Activated CD8-positive, alpha-beta T cell treated with anti-CD3 and anti-CD28 coated beads, Interleukin-2, amount 10 ng/mL, durations not matched to agents 7 days and 5 days (primary cell): ENCODE measurements around the gene STUB1. TPM values are rescaled to one million over a fixed set of nuclear protein-coding genes. Genes with fewer than 3 reads are reported as not detected.

Experiments used
- ATAC-seq: fragments of 150-1000 bp; cut with Tn5 transposase; one replicate; pipeline ENCODE4 v1.10.0; 2021; ENCODE audit warnings: moderate library complexity
- CTCF ChIA-PET: fragments of 350-600 bp; sonication (Branson Sonifier 250); formaldehyde crosslinking; loops from one replicate; lab custom pipeline; 2021; ENCODE audit warnings: antibody characterized with exemption; lab: Charles Lee
- POLR2A ChIA-PET: fragments of 350-600 bp; sonication (Branson Sonifier 250); formaldehyde crosslinking; loops from one replicate; lab custom pipeline; 2021; ENCODE audit warnings: antibody characterized with exemption; lab: Charles Lee
- DNase-seq: peaks from one replicate; pipeline ENCODE4 v3.0.0-alpha.2; 2020
- H3K27ac Mint-ChIP-seq: one replicate; pipeline ENCODE4 v1.8.0; 2021; ENCODE audit warnings: mild to moderate bottlenecking, mixed read lengths
- H3K27me3 Mint-ChIP-seq: one replicate; pipeline ENCODE4 v1.8.0; 2021; ENCODE audit warnings: low read depth, mixed read lengths
- H3K36me3 Mint-ChIP-seq: one replicate; pipeline ENCODE4 v1.8.0; 2021; ENCODE audit warnings: low read depth, mixed read lengths
- H3K4me1 Mint-ChIP-seq: one replicate; pipeline ENCODE4 v1.8.0; 2021; ENCODE audit warnings: low read depth, mixed read lengths
- H3K4me3 Mint-ChIP-seq: one replicate; pipeline ENCODE4 v1.8.0; 2021; ENCODE audit warnings: mild to moderate bottlenecking, mixed read lengths
- H3K9me3 Mint-ChIP-seq: one replicate; pipeline ENCODE4 v1.8.0; 2022; ENCODE audit warnings: mixed read lengths; ENCODE audit not compliant: insufficient read depth
- total RNA-seq, 2 experiments: library from RNA; stranded (reverse); gene quantifications; one replicate each; pipeline ENCODE4 v1.2.3, GENCODE V29; 2021

The STUB1 gene
- total RNA-seq, 2 experiments from 2014 or later: 80.4 to 86.4 TPM

GRCh38 chr16:725463-726187, 45.4 kb downstream of the STUB1 start:
- Mint-ChIP-seq H3K36me3 (no peaks in the 10 kb centered on the region), H3K27me3 (no peaks in the 10 kb centered on the region), H3K9me3 (no peaks in the 10 kb centered on the region), H3K4me1 (peaks cover under 1% of the 10 kb centered on the region), H3K27ac (no peak overlapping the region), H3K4me3 (no peak overlapping the region)
- ChIA-PET POLR2A (no interaction called here), CTCF (interaction anchor here (0.9 to 1.1 kb wide), 4 partner anchors 10 to 18 kb away, joined by 3 to 4 read pairs (median 4); no protein-coding TSS in a partner anchor)
- no peak for ATAC-seq
- no peak for DNase-seq

GRCh38 chr16:726188-726437, 45.9 kb downstream of the STUB1 start:
- H3K36me3 Mint-ChIP-seq: no peaks in the 10 kb centered on the region
- no peak overlapping the region for H3K27ac Mint-ChIP-seq
- no peaks in the 10 kb centered on the region for H3K27me3 Mint-ChIP-seq
- POLR2A ChIA-PET: no interaction called here
- H3K4me1 Mint-ChIP-seq: no peaks in the 10 kb centered on the region
- CTCF ChIA-PET: interaction anchor here (0.9 to 1.1 kb wide), 3 partner anchors 10 to 13 kb away, joined by 3 to 4 read pairs (median 4); no protein-coding TSS in a partner anchor
- no peak overlapping the region for H3K4me3 Mint-ChIP-seq
- H3K9me3 Mint-ChIP-seq: no peaks in the 10 kb centered on the region
- DNase-seq (no peak), ATAC-seq (no peak)

- CTCF ChIA-PET: interaction anchor here (0.7 to 1.1 kb wide), 2 partner anchors 11 kb away, joined by 3 to 4 read pairs; no protein-coding TSS in a partner anchor
- peak within 1 kb of the TSS; percentile 72 for H3K4me3 Mint-ChIP-seq
- H3K27me3 Mint-ChIP-seq: no peaks in the 10 kb centered on the region
- ATAC-seq: peak; percentile 47
- H3K9me3 Mint-ChIP-seq: no peaks in the 10 kb centered on the region
- no peak within 1 kb of the TSS for H3K27ac Mint-ChIP-seq
- H3K4me1 Mint-ChIP-seq: no peaks in the 10 kb centered on the region
- no peaks in the 10 kb centered on the region for H3K36me3 Mint-ChIP-seq
- POLR2A ChIA-PET: no interaction called here
- peak; percentile 71 for DNase-seq
These were observed 46.5 kb downstream of the STUB1 start, which contains the start of the genes CCDC78 and HAGHL for GRCh38 chr16:726438-727290. CCDC78 (minus strand) TSS chr16:726443; CDS start chr16:726367, 76 bp downstream. HAGHL (plus strand) TSS chr16:727106; CDS start chr16:727510, 404 bp downstream.

GRCh38 chr16:727291-727977, 47.2 kb downstream of the STUB1 start:
- DNase-seq (peak; percentile 50), ATAC-seq (peak; percentile 34)
- Mint-ChIP-seq H3K27ac (no peak overlapping the region), H3K4me1 (no peaks in the 10 kb centered on the region), H3K4me3 (peak overlapping the region; percentile 50), H3K27me3 (no peaks in the 10 kb centered on the region), H3K9me3 (no peaks in the 10 kb centered on the region), H3K36me3 (peaks cover 2% of the 10 kb centered on the region)
- ChIA-PET POLR2A (interaction anchor here (1.2 kb wide), 1 partner anchor 12 kb away, joined by 5 read pairs; no protein-coding TSS in a partner anchor), CTCF (interaction anchor here (0.7 to 1.7 kb wide), 4 partner anchors 8 to 61 kb away, joined by 3 to 6 read pairs (median 4); partner anchors contain the start of gene RPUSD1)

GRCh38 chr16:728131-728889, 48.1 kb downstream of the STUB1 start:
- DNase-seq (peak; percentile 72), ATAC-seq (peak; percentile 62)
- H3K4me1 Mint-ChIP-seq: no peaks in the 10 kb centered on the region
- POLR2A ChIA-PET: interaction anchor here (1.2 to 2.9 kb wide), 2 partner anchors 9 to 12 kb away, joined by 5 to 10 read pairs; no protein-coding TSS in a partner anchor
- H3K27ac Mint-ChIP-seq: no peak overlapping the region
- H3K4me3 Mint-ChIP-seq: peak overlapping the region; percentile 40
- H3K36me3 Mint-ChIP-seq: peaks cover 4% of the 10 kb centered on the region
- H3K9me3 Mint-ChIP-seq: no peaks in the 10 kb centered on the region
- CTCF ChIA-PET: interaction anchor here (1.3 to 1.7 kb wide), 3 partner anchors 8 to 60 kb away, joined by 3 to 6 read pairs (median 4); partner anchors contain the start of gene RPUSD1
- no peaks in the 10 kb centered on the region for H3K27me3 Mint-ChIP-seq

- Mint-ChIP-seq H3K4me3 (no peak overlapping the region), H3K36me3 (peaks cover 4% of the 10 kb centered on the region), H3K4me1 (no peaks in the 10 kb centered on the region), H3K27ac (no peak overlapping the region), H3K27me3 (no peaks in the 10 kb centered on the region), H3K9me3 (no peaks in the 10 kb centered on the region)
- CTCF ChIA-PET: interaction anchor here (1.3 to 1.7 kb wide), 4 partner anchors 9 to 59 kb away, joined by 3 to 6 read pairs (median 3); partner anchors contain the start of genes CIAO3 and RPUSD1
- POLR2A ChIA-PET: interaction anchor here (1.1 to 2.9 kb wide), 2 partner anchors 10 to 12 kb away, joined by 3 to 10 read pairs; partner anchors contain the start of gene CIAO3
- DNase-seq: no peak
- ATAC-seq: no peak
These were observed 48.9 kb downstream of the STUB1 start for GRCh38 chr16:728890-729744.

- Mint-ChIP-seq H3K9me3 (no peaks in the 10 kb centered on the region), H3K27me3 (no peaks in the 10 kb centered on the region), H3K27ac (no peak overlapping the region), H3K36me3 (peaks cover 4% of the 10 kb centered on the region), H3K4me3 (no peak overlapping the region), H3K4me1 (no peaks in the 10 kb centered on the region)
- ChIA-PET CTCF (interaction anchor here (0.7 to 1.4 kb wide), 3 partner anchors 11 to 40 kb away, joined by 3 read pairs; partner anchors contain the start of genes CIAO3 and WDR24), POLR2A (interaction anchor here (1.1 to 2.9 kb wide), 2 partner anchors 10 to 11 kb away, joined by 3 to 10 read pairs; partner anchors contain the start of gene CIAO3)
- ATAC-seq (no peak), DNase-seq (no peak)
These were observed 49.8 kb downstream of the STUB1 start for GRCh38 chr16:729768-730665.

- ATAC-seq (no peak), DNase-seq (no peak)
- Mint-ChIP-seq H3K4me3 (no peak overlapping the region), H3K9me3 (no peaks in the 10 kb centered on the region), H3K4me1 (peaks cover 7% of the 10 kb centered on the region), H3K36me3 (peaks cover 11% of the 10 kb centered on the region), H3K27me3 (no peaks in the 10 kb centered on the region), H3K27ac (no peak overlapping the region)
- ChIA-PET POLR2A (interaction anchor here (1.1 to 2.9 kb wide), 3 partner anchors 10 to 15 kb away, joined by 3 to 10 read pairs (median 6); partner anchors contain the start of genes CIAO3 and METRN), CTCF (interaction anchor here (0.7 kb wide), 1 partner anchor 41 kb away, joined by 3 read pairs; the partner anchor contains the start of gene WDR24)
These were observed 50.7 kb downstream of the STUB1 start for GRCh38 chr16:730666-731509.
